ENCODE measurements around the gene DNAJC4. TPM values are rescaled to one million over a fixed set of nuclear protein-coding genes. Genes with fewer than 3 reads are reported as not detected.

The DNAJC4 gene
- total and polyA plus RNA-seq, 9 of the 15 experiments (the other 6 are each of a cell fraction or from before 2014, with no cell fraction given): 4.0 to 32.6 (median 19.9) TPM

DNA sequence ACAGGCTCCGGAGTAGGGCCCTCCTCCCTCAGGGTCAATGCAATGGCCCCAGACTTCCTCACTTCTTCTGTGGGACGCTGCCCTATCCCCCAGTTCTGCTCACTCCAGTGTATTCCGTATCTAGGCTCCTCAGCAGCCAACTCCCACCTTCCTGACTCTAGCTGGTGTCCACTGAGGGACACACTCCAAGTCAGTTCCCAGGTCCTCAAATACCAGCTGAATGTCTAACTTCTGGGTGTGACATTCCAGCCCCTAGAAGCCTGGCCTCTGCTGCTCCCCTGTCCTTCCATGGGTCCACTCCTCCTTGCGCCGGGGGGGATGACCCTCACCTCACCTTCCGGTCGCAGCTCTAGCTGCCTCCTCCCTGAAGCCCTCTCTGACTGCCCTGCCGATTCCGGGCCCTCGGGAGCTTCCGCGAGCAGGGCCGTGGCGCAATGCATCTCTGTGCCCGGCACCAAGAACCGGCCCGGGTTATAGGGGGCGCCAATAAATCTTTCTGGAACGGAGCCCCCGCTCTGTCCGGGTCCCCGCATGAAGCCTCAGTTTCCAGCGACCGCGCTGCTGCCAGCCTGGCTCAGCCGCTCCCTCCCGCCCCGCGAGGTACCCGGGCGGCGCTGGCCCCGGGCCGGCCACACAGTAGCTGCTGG lies 38.7 kb downstream of the DNAJC4 start (continued):
- no peak for TF ChIP-seq MIER1 (IDR thresholded peaks at IDR 0.05; ENCODE audit: low read depth)
- TF ChIP-seq RCOR1 (IDR thresholded peaks at IDR 0.05; ENCODE audit: borderline replicate concordance in 1 of 2, low read depth in 2 of 2, low read length in 2 of 2): peak in 1 of 2 experiments; percentile 60; a peak in 2 of 4 replicates
- peak; percentile 75; the same call in 1 of the 2 replicates for TF ChIP-seq HEY1 (CRISPR knock-in tag; IDR thresholded peaks at IDR 0.05; ENCODE audit: borderline replicate concordance)
- no peak for TF ChIP-seq COPS2 (conservative IDR thresholded peaks at IDR 0.05)
- no peak for TF ChIP-seq ZNF143 (CRISPR knock-in tag; IDR thresholded peaks at IDR 0.05)
- TF ChIP-seq, protein P1, sequence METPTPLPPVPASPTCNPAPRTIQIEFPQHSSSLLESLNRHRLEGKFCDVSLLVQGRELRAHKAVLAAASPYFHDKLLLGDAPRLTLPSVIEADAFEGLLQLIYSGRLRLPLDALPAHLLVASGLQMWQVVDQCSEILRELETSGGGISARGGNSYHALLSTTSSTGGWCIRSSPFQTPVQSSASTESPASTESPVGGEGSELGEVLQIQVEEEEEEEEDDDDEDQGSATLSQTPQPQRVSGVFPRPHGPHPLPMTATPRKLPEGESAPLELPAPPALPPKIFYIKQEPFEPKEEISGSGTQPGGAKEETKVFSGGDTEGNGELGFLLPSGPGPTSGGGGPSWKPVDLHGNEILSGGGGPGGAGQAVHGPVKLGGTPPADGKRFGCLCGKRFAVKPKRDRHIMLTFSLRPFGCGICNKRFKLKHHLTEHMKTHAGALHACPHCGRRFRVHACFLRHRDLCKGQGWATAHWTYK (CRISPR knock-in tag; IDR thresholded peaks at IDR 0.05): no peak
- no peak for TF ChIP-seq ZNF76 (CRISPR knock-in tag; IDR thresholded peaks at IDR 0.05; ENCODE audit: borderline replicate concordance)
- TF ChIP-seq ZNF134 (CRISPR knock-in tag; conservative IDR thresholded peaks at IDR 0.05): 0 out of 2 replicates have a peak, but pooled peaks have one; percentile 3
- TF ChIP-seq, protein P2, sequence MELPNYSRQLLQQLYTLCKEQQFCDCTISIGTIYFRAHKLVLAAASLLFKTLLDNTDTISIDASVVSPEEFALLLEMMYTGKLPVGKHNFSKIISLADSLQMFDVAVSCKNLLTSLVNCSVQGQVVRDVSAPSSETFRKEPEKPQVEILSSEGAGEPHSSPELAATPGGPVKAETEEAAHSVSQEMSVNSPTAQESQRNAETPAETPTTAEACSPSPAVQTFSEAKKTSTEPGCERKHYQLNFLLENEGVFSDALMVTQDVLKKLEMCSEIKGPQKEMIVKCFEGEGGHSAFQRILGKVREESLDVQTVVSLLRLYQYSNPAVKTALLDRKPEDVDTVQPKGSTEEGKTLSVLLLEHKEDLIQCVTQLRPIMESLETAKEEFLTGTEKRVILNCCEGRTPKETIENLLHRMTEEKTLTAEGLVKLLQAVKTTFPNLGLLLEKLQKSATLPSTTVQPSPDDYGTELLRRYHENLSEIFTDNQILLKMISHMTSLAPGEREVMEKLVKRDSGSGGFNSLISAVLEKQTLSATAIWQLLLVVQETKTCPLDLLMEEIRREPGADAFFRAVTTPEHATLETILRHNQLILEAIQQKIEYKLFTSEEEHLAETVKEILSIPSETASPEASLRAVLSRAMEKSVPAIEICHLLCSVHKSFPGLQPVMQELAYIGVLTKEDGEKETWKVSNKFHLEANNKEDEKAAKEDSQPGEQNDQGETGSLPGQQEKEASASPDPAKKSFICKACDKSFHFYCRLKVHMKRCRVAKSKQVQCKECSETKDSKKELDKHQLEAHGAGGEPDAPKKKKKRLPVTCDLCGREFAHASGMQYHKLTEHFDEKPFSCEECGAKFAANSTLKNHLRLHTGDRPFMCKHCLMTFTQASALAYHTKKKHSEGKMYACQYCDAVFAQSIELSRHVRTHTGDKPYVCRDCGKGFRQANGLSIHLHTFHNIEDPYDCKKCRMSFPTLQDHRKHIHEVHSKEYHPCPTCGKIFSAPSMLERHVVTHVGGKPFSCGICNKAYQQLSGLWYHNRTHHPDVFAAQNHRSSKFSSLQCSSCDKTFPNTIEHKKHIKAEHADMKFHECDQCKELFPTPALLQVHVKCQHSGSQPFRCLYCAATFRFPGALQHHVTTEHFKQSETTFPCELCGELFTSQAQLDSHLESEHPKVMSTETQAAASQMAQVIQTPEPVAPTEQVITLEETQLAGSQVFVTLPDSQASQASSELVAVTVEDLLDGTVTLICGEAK (IDR thresholded peaks at IDR 0.05): peak; percentile 55; the same call in 1 of the 2 replicates
- TF ChIP-seq, protein P2 (CRISPR knock-in tag; IDR thresholded peaks at IDR 0.05): no peak
- TF ChIP-seq, protein P3, sequence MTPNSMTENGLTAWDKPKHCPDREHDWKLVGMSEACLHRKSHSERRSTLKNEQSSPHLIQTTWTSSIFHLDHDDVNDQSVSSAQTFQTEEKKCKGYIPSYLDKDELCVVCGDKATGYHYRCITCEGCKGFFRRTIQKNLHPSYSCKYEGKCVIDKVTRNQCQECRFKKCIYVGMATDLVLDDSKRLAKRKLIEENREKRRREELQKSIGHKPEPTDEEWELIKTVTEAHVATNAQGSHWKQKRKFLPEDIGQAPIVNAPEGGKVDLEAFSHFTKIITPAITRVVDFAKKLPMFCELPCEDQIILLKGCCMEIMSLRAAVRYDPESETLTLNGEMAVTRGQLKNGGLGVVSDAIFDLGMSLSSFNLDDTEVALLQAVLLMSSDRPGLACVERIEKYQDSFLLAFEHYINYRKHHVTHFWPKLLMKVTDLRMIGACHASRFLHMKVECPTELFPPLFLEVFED (CRISPR knock-in tag; conservative IDR thresholded peaks at IDR 0.05): peak; percentile 63; the same call in 1 of the 2 replicates
- TF ChIP-seq ETV5 (CRISPR knock-in tag; IDR thresholded peaks at IDR 0.05; ENCODE audit: low read depth): peak; percentile 95
- TF ChIP-seq, protein P4, sequence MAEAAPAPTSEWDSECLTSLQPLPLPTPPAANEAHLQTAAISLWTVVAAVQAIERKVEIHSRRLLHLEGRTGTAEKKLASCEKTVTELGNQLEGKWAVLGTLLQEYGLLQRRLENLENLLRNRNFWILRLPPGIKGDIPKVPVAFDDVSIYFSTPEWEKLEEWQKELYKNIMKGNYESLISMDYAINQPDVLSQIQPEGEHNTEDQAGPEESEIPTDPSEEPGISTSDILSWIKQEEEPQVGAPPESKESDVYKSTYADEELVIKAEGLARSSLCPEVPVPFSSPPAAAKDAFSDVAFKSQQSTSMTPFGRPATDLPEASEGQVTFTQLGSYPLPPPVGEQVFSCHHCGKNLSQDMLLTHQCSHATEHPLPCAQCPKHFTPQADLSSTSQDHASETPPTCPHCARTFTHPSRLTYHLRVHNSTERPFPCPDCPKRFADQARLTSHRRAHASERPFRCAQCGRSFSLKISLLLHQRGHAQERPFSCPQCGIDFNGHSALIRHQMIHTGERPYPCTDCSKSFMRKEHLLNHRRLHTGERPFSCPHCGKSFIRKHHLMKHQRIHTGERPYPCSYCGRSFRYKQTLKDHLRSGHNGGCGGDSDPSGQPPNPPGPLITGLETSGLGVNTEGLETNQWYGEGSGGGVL (CRISPR knock-in tag; IDR thresholded peaks at IDR 0.05): no peak
- no peak for TF ChIP-seq TAL1 (IDR thresholded peaks at IDR 0.05)
